Measurements from ENCODE around the gene C6orf136. TPM values are rescaled to one million over a fixed set of nuclear protein-coding genes. Genes with fewer than 3 reads are reported as not detected.
A peak's percentile ranks its signal among the peaks of the same experiment; 100 is the strongest.

Gene C6orf136
- total and polyA plus RNA-seq, 9 of the 15 experiments (the other 6 are each of a cell fraction or from before 2014, with no cell fraction given): 14.1 to 63.1 (median 18.4) TPM

GRCh38 chr6:30690403-30691207 is 43.7 kb downstream of the C6orf136 start, which contains the start of gene NRM (continued):
- no peak for TF ChIP-seq ELK3 (CRISPR knock-in tag; IDR thresholded peaks at IDR 0.05)
- TF ChIP-seq, protein P1, sequence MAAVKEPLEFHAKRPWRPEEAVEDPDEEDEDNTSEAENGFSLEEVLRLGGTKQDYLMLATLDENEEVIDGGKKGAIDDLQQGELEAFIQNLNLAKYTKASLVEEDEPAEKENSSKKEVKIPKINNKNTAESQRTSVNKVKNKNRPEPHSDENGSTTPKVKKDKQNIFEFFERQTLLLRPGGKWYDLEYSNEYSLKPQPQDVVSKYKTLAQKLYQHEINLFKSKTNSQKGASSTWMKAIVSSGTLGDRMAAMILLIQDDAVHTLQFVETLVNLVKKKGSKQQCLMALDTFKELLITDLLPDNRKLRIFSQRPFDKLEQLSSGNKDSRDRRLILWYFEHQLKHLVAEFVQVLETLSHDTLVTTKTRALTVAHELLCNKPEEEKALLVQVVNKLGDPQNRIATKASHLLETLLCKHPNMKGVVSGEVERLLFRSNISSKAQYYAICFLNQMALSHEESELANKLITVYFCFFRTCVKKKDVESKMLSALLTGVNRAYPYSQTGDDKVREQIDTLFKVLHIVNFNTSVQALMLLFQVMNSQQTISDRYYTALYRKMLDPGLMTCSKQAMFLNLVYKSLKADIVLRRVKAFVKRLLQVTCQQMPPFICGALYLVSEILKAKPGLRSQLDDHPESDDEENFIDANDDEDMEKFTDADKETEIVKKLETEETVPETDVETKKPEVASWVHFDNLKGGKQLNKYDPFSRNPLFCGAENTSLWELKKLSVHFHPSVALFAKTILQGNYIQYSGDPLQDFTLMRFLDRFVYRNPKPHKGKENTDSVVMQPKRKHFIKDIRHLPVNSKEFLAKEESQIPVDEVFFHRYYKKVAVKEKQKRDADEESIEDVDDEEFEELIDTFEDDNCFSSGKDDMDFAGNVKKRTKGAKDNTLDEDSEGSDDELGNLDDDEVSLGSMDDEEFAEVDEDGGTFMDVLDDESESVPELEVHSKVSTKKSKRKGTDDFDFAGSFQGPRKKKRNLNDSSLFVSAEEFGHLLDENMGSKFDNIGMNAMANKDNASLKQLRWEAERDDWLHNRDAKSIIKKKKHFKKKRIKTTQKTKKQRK (IDR thresholded peaks at IDR 0.05; ENCODE audit: borderline replicate concordance, low read depth, low read length): no peak
- peak; percentile 35 for TF ChIP-seq HNRNPK (IDR thresholded peaks at IDR 0.05; ENCODE audit: low read depth, low read length, poor library complexity, severe bottlenecking)
- no peak for TF ChIP-seq PHB (CRISPR knock-in tag; IDR thresholded peaks at IDR 0.05)
- no peak for TF ChIP-seq STAT6 (CRISPR knock-in tag; IDR thresholded peaks at IDR 0.05)
- no peak for TF ChIP-seq ZNF778 (CRISPR knock-in tag; IDR thresholded peaks at IDR 0.05)
- TF ChIP-seq SPI1 (IDR thresholded peaks at IDR 0.05; ENCODE audit: borderline replicate concordance, low read depth, low read length): peak; percentile 82
- TF ChIP-seq ZZZ3 (IDR thresholded peaks at IDR 0.05): no peak
- TF ChIP-seq ZNF133 (CRISPR knock-in tag; IDR thresholded peaks at IDR 0.05): no peak
- TF ChIP-seq, protein P2, sequence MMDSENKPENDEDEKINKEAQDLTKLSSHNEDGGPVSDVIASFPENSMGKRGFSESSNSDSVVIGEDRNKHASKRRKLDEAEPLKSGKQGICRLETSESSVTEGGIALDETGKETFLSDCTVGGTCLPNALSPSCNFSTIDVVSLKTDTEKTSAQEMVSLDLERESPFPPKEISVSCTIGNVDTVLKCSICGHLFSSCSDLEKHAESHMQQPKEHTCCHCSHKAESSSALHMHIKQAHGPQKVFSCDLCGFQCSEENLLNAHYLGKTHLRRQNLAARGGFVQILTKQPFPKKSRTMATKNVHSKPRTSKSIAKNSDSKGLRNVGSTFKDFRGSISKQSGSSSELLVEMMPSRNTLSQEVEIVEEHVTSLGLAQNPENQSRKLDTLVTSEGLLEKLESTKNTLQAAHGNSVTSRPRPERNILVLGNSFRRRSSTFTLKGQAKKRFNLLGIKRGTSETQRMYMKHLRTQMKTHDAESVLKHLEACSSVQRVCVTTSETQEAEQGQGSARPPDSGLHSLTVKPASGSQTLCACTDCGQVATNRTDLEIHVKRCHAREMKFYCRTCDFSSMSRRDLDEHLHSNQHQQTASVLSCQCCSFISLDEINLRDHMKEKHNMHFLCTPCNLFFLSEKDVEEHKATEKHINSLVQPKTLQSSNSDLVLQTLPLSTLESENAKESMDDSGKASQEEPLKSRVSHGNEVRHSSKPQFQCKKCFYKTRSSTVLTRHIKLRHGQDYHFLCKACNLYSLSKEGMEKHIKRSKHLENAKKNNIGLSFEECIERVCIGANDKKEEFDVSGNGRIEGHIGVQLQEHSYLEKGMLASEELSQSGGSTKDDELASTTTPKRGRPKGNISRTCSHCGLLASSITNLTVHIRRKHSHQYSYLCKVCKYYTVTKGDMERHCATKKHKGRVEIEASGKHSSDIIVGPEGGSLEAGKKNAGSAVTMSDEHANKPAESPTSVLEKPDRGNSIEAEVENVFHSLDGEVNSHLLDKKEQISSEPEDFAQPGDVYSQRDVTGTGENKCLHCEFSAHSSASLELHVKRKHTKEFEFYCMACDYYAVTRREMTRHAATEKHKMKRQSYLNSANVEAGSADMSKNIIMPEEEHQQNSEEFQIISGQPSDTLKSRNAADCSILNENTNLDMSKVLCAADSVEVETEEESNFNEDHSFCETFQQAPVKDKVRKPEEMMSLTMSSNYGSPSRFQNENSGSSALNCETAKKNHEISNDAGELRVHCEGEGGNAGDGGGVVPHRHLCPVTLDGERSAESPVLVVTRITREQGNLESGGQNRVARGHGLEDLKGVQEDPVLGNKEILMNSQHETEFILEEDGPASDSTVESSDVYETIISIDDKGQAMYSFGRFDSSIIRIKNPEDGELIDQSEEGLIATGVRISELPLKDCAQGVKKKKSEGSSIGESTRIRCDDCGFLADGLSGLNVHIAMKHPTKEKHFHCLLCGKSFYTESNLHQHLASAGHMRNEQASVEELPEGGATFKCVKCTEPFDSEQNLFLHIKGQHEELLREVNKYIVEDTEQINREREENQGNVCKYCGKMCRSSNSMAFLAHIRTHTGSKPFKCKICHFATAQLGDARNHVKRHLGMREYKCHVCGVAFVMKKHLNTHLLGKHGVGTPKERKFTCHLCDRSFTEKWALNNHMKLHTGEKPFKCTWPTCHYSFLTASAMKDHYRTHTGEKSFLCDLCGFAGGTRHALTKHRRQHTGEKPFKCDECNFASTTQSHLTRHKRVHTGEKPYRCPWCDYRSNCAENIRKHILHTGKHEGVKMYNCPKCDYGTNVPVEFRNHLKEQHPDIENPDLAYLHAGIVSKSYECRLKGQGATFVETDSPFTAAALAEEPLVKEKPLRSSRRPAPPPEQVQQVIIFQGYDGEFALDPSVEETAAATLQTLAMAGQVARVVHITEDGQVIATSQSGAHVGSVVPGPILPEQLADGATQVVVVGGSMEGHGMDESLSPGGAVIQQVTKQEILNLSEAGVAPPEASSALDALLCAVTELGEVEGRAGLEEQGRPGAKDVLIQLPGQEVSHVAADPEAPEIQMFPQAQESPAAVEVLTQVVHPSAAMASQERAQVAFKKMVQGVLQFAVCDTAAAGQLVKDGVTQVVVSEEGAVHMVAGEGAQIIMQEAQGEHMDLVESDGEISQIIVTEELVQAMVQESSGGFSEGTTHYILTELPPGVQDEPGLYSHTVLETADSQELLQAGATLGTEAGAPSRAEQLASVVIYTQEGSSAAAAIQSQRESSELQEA (IDR thresholded peaks at IDR 0.05; ENCODE audit: low read depth): no peak

All from K562 (cell line).